Activated naive CD8-positive, alpha-beta T cell (primary cell): Measurements from ENCODE around the gene SBK2.
"Not testable (repeated sequence)": the region's sequence is repeated elsewhere in the genome, so short reads cannot be mapped to it uniquely, and the experiment has no call there.

Experiments used
- H3K27ac Mint-ChIP-seq: one replicate; pipeline ENCODE4 v1.8.0; 2021; ENCODE audit warnings: mixed read lengths
- H3K27me3 Mint-ChIP-seq: one replicate; pipeline ENCODE4 v1.8.0; 2021; ENCODE audit warnings: mixed read lengths
- H3K36me3 Mint-ChIP-seq: one replicate; pipeline ENCODE4 v1.8.0; 2021; ENCODE audit warnings: mixed read lengths
- H3K4me1 Mint-ChIP-seq: one replicate; pipeline ENCODE4 v1.8.0; 2021; ENCODE audit warnings: low read depth, mixed read lengths
- H3K4me3 Mint-ChIP-seq: one replicate; pipeline ENCODE4 v1.8.0; 2021; ENCODE audit warnings: mild to moderate bottlenecking, mixed read lengths
- H3K9me3 Mint-ChIP-seq: one replicate; pipeline ENCODE4 v1.8.0; 2021; ENCODE audit warnings: low read depth, mixed read lengths

Gene SBK2

DNA sequence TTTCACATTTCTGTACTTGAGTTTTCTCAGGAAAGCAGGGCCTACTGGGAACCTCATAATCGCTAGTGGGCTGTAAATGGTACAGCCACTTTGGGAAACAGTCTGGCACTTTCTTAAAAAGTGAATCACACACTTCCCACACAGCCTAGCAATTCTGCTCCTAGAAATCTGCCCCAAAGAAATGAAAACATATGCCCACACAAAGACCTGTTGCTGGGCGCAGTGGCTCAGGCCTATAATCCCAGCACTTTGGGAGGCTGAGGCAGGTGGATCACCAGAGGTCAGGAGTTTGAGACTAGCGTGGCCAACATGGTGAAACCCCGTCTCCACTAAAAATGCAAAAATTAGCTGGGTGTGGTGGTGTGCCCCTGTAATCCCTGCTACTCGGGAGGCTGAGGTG, 32.5 kb upstream of the SBK2 start:
- not testable (repeated sequence) for H3K4me3 Mint-ChIP-seq, H3K27me3 Mint-ChIP-seq, H3K36me3 Mint-ChIP-seq, H3K4me1 Mint-ChIP-seq, H3K9me3 Mint-ChIP-seq, H3K27ac Mint-ChIP-seq

DNA sequence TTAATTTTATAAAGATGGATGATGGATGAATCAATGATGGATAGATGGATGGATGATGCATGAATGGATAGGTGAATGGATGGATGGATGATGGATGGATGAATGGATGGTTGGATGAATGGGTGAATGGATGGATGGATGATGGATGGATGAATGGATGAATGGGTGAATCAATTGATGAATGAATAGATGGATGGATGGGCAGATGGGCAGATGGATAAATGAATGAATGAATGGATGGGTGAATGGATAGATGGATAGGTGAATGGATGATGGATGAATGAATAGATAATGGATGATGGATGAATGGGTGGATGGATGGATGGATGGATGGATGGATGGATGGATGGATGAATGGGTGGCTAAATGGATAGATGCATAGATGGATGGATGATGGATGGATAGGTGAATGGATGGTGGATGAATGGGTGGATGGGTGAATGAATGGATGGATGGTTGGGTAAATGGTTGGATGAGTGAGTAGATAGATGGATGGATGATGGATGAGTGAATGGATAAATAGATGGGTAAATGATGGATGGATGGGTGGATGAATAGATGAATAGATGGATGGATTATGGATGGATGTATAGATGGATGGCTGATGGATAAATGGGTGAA, 30.9 kb upstream of the SBK2 start:
- peaks cover 3% of the 10 kb centered on the region for H3K27me3 Mint-ChIP-seq
- H3K27ac Mint-ChIP-seq = no peak overlapping the region
- H3K36me3 Mint-ChIP-seq = no peaks in the 10 kb centered on the region
- H3K4me1 Mint-ChIP-seq = no peaks in the 10 kb centered on the region
- H3K4me3 Mint-ChIP-seq = no peak overlapping the region
- H3K9me3 Mint-ChIP-seq = no peaks in the 10 kb centered on the region

DNA sequence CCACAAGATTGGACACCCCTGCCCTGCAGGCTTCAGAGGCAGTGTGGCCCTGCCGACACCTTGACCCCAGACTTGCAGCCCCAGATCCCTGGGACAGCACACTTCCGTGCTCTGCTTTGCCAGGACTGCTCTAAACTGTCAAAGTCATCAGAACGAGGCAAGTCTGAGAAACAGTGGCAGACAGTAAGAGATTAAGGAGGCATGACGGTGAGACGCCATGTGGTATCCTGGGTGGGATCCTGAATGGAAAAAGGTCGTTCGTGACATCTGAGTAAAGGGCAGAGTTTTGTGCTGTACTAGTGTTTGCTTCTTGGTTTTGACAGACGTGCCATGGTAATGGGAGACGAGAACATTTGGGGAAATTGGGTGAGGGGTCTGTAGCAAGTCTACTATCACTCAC, 29.9 kb upstream of the SBK2 start:
- Mint-ChIP-seq H3K4me1 (no peaks in the 10 kb centered on the region), H3K36me3 (no peaks in the 10 kb centered on the region), H3K4me3 (no peak overlapping the region), H3K9me3 (no peaks in the 10 kb centered on the region), H3K27me3 (peaks cover 3% of the 10 kb centered on the region), H3K27ac (no peak overlapping the region)

DNA sequence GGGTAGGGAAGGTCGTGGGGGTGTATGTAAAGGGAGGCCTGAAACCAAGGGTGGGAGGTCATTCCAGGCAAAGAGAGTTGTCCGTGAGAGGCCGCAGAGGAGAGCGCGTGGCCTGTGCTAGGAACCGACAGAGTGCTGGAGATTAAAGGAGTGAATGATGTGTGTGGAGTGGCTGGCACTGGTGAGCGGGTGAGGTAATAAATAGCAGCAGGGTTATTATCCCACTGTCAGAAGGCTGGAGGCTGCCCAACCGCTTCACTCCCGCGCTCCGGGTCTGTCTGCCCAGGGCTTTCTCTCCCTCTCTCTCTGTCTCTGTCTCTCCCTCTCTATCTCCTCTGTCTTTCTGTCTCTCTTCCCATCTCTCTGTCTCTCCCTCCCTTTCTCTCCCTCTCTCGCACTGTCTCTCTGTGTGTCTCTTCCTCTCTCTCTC, 26.3 kb upstream of the SBK2 start:
- Mint-ChIP-seq H3K4me3 (no peak overlapping the region), H3K4me1 (no peaks in the 10 kb centered on the region), H3K27ac (no peak overlapping the region), H3K36me3 (no peaks in the 10 kb centered on the region), H3K27me3 (peaks cover 4% of the 10 kb centered on the region), H3K9me3 (no peaks in the 10 kb centered on the region)

DNA sequence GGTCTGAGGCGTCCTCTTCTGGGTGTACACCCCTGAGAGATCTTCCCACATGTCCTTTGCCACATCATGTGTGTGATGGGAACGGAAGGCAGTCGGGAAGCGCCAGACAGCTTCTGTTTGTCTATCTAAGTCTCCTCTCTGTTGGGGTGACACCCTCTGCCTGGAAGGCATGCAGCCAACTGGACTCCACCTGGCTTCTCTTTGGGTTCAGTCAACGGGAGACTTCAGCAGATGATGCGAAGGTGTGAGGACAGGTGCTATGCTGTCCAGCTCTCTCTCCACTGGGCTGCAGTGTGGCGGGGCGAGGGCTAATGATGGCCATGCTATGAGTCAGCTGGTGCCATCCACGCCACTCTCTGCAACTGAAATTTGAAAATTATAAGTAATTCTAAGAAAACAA, 22.8 kb upstream of the SBK2 start:
- Mint-ChIP-seq H3K4me3 (no peak overlapping the region), H3K27me3 (peaks cover 1% of the 10 kb centered on the region), H3K36me3 (no peaks in the 10 kb centered on the region)

DNA sequence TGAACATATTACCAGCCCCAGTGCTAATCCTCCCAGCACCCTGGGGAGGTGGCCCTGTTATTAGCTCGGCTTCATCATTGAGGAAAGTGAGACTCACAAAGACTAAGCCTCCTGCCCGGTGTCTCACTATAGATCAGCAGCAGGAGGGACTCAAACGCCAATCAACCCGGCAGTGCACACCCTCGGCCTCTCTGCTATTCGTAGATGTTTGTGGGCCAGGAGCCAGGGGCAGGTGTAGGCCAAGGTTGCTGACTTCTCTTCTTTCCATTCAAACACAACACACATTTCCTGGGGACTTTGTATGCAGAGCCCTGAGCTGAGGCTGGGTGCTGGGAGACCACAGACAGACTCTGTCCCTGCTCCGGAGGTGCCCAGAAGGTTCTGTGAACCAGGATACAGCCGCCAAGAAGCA, 17.8 kb upstream of the SBK2 start:
- no peak overlapping the region for H3K27ac Mint-ChIP-seq
- no peak overlapping the region for H3K4me3 Mint-ChIP-seq
- H3K9me3 Mint-ChIP-seq = no peaks in the 10 kb centered on the region
- H3K4me1 Mint-ChIP-seq = no peaks in the 10 kb centered on the region
- H3K36me3 Mint-ChIP-seq = no peaks in the 10 kb centered on the region
- no peaks in the 10 kb centered on the region for H3K27me3 Mint-ChIP-seq

More for the DNA sequence above, 22.8 kb upstream of the SBK2 start:
- H3K27ac Mint-ChIP-seq = no peak overlapping the region
- H3K4me1 Mint-ChIP-seq = no peaks in the 10 kb centered on the region
- no peaks in the 10 kb centered on the region for H3K9me3 Mint-ChIP-seq

DNA sequence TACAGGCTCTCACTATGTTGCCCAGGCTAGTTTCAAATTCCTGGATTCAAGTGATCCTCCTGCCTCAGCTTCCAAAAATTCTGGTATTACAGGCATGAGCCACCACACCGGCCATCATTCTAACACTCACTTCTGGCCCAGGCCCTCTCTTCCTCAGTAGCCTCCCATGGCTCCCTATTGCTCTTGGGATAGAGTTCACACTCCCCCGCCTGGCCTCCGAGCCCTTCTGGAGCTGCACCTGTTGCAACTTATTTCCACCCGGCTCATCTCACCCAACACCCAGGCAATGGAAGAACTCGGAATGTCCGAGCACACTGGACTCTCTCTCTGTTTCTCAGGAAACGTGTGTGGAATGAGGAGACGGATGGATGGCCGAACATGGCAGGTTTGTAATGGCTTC, 17.4 kb upstream of the SBK2 start:
- no peaks in the 10 kb centered on the region for H3K4me1 Mint-ChIP-seq
- H3K4me3 Mint-ChIP-seq = no peak overlapping the region
- H3K9me3 Mint-ChIP-seq = no peaks in the 10 kb centered on the region
- no peaks in the 10 kb centered on the region for H3K36me3 Mint-ChIP-seq
- no peaks in the 10 kb centered on the region for H3K27me3 Mint-ChIP-seq
- H3K27ac Mint-ChIP-seq = no peak overlapping the region

DNA sequence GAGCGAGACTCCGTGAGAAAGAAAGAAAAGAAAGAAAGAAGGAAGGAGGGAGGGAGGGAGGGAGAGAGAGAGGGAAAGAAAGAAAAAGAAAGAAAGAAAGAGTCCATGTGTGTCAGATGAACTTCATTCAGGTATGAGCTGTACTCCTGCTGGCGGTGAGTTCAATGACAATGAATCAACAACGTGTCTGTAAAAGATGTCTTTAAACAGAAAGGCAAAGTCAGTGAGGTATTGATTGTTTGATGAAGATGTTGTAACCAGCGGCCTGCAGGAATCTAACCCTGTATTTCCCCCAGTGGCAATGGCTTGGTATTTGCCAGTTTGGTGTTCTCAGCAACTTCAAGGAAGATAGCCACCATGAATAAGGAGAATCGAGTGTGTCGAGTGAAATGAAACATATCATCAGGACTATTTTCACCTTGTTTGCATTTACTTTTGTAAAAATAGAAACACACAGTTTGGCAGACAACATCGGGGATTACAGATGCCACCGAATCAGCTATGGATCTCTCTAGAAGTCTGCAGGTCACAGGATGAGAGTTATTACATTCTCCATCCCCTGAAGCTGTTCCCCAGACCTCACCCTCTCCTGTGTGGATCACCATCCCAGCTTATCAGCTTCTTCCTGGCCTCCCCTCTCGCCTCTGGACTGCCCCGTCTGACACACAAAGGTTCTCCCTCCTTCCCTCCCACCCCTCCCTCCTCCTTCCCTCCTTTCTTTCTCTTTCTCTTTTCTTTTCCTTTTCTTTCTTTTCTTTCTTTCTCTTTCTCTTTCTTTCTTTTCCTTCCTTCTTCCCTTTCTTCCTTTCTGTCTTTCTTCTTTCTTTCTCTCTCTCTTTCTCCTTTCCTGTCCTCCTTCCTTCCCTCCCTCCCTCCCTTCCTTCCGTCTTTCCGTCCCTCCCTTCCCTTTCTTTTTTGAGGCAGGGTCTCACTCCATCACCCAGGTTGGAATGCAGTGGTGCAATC, 16.6 kb upstream of the SBK2 start:
- no peaks in the 10 kb centered on the region for H3K9me3 Mint-ChIP-seq
- no peak overlapping the region for H3K27ac Mint-ChIP-seq
- no peaks in the 10 kb centered on the region for H3K4me1 Mint-ChIP-seq
- no peaks in the 10 kb centered on the region for H3K36me3 Mint-ChIP-seq
- no peak overlapping the region for H3K4me3 Mint-ChIP-seq
- H3K27me3 Mint-ChIP-seq = no peaks in the 10 kb centered on the region

DNA sequence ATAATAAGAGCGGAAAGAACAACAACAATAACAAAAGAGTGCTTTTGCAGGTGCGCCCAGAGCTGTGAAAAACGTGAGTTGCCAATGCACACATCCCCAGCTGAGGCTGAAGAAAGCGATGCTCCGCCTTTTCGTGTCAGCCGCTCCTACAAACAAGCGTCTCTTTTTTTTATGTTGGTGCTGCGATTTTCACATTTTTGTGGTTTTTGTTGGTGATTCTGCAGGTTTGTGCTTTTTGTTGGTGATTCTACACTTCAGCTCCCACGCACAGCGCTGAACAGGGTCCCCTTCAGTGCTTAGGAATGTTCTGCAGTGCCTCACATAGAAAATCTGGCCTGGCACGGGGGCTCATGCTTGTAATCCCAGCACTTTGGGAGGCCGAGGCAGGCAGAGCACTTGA, 15.7 kb upstream of the SBK2 start:
- Mint-ChIP-seq H3K36me3 (no peaks in the 10 kb centered on the region), H3K27me3 (peaks cover 1% of the 10 kb centered on the region), H3K9me3 (no peaks in the 10 kb centered on the region), H3K27ac (no peak overlapping the region), H3K4me1 (no peaks in the 10 kb centered on the region), H3K4me3 (no peak overlapping the region)

DNA sequence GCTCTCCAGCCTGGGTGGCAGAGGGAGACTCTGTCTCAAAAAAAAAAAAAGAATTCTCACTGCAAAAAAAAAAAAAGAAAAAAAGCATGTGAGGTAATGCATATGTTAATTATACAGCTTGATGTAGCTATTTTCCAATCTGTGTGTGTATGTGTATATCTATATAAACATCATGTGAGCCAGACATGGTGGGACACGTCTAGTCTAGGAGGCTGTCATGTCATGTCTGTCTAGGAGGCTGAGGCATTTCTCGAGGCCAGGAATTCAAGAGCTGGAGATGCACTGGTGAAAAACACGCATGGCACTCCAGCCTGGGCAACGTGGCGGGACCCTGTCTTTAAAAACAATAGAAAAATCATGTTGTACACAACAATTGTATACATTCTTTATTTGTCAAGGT, 15.3 kb upstream of the SBK2 start:
- no peaks in the 10 kb centered on the region for H3K36me3 Mint-ChIP-seq
- H3K4me3 Mint-ChIP-seq = no peak overlapping the region
- no peaks in the 10 kb centered on the region for H3K4me1 Mint-ChIP-seq
- H3K27ac Mint-ChIP-seq = no peak overlapping the region
- peaks cover 3% of the 10 kb centered on the region for H3K27me3 Mint-ChIP-seq
- H3K9me3 Mint-ChIP-seq = no peaks in the 10 kb centered on the region

DNA sequence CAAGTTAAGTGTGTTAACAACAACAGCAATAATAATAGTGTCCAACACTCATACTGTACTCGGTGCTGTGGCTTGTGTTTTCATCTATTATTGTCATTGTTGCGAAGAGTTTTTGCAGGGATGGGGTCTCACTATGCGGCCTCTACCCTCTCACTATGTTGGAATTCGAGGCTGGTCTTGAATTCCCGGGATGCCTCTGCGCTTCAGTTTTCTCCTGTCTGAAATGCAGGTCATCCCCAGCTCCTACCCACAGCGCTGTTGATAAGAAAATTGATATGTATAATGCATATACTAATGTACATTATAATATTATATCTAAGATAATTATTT, 13.4 kb upstream of the SBK2 start:
- Mint-ChIP-seq H3K36me3 (no peaks in the 10 kb centered on the region), H3K4me1 (no peaks in the 10 kb centered on the region), H3K27me3 (peaks cover 4% of the 10 kb centered on the region), H3K4me3 (no peak overlapping the region), H3K9me3 (no peaks in the 10 kb centered on the region), H3K27ac (no peak overlapping the region)

DNA sequence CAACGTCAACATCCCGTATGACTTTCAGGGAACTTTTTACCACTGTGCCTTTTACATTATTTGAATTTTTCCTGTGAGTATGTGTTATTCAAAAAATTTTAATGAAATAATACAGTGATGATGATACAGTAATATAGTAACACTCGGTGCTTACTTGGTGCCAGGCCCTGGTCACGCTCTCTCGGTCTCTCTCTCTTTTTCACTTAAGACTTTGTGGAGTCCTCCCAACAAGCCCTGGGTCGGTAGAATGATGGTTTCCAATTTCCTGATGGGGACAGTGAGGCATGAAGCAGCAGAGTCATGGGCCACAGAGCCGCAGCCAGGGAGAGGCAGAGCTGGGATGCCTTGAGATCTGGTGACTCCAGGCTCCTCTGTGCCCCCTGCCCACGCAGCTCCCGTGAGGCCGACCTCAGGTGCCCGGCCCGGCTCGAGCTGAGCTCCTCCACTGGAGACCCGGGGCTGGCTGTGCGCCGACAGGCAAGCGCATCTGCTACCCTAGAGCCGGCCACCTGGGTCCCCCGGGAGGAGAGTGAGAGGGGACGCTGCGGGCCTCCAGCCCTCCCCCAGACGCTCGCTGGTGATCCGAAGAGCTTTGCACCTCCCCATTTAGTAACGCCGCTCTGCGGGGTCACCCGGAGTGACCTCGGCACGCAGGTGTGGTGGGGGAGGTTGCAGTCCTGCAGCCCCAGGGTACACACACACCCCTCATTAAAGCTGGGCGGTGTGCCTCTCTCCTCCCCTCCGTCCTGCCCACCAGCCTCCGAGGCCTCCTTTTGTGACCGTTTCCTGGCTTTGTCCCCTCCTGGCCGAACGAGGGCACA, 12.8 kb upstream of the SBK2 start:
- Mint-ChIP-seq H3K9me3 (no peaks in the 10 kb centered on the region), H3K27ac (no peak overlapping the region), H3K27me3 (peaks cover 4% of the 10 kb centered on the region), H3K36me3 (no peaks in the 10 kb centered on the region), H3K4me3 (no peak overlapping the region), H3K4me1 (no peaks in the 10 kb centered on the region)

DNA sequence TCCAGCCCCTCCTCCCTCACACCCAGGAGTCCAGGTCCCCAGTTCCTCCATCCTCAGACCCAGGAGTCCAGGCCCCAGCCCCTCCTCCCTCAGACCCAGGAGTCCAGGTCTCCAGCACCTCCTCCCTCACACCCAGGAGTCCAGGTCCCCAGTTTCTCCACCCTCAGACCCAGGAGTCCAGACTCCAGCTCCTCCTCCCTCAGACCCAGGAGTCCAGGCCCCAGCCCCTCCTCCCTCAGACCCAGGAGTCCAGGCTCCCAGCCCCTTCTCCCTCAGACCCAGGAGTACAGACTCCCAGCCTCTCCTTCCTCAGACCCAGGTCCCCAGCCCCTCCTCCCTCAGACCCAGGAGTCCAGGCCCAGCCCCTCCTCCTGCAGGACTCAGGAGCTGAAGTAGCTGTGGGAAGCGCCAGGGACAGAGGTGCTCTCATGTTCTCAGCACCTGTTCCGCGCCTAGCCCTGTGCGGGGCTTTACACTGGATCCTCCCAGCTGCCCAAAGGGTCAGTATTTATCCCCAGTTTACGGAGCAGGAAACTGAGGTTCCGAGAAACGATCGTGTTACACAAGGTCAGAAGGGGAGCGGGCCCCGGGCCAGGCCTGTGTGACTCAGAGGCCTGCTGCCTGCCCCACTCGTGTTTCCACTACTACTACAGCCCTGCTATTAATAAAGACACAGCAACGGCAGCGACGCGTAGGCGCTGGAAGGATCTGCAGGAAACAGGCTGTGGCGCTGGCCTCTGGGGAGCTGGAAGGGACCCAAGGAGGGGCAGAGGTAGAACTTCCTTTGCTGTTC, 10.1 kb upstream of the SBK2 start:
- no peak overlapping the region for H3K27ac Mint-ChIP-seq
- H3K9me3 Mint-ChIP-seq = no peaks in the 10 kb centered on the region
- H3K36me3 Mint-ChIP-seq = no peaks in the 10 kb centered on the region
- no peaks in the 10 kb centered on the region for H3K4me1 Mint-ChIP-seq
- H3K4me3 Mint-ChIP-seq = no peak overlapping the region
- H3K27me3 Mint-ChIP-seq = peaks cover 7% of the 10 kb centered on the region

DNA sequence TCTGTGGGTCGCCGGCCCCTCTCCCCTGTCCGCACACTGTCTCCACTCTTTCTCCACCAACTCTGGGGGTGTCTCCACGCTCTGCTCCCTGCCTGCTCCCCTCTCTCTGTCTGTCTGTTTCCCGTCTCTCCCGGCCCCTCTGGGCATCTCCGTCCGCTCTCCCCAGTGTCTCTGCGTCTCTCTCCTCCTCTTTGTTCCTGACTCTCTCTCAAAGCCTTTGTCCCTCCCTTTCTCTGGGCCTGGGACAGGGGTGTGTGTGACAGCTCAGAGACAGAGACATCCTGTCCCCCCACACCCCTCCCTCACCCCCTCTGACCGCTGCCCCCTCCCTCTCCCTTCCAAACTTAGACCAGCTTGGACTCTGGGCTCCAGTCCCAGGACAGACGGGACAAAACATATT, 9.1 kb upstream of the SBK2 start:
- H3K27me3 Mint-ChIP-seq = peaks cover 10% of the 10 kb centered on the region

More for the DNA sequence above, 9.1 kb upstream of the SBK2 start:
- H3K4me3 Mint-ChIP-seq = no peak overlapping the region
- H3K9me3 Mint-ChIP-seq = no peaks in the 10 kb centered on the region
- no peaks in the 10 kb centered on the region for H3K36me3 Mint-ChIP-seq
- no peak overlapping the region for H3K27ac Mint-ChIP-seq
- H3K4me1 Mint-ChIP-seq = no peaks in the 10 kb centered on the region
